ENCODE data around the gene CTNNBIP1. TPM values are rescaled to one million over a fixed set of nuclear protein-coding genes. Genes with fewer than 3 reads are reported as not detected.
"Not testable (repeated sequence)": the region's sequence is repeated elsewhere in the genome, so short reads cannot be mapped to it uniquely, and the experiment has no call there.

CTNNBIP1 gene, protein sequence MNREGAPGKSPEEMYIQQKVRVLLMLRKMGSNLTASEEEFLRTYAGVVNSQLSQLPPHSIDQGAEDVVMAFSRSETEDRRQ
- 5.6 and 5.9 TPM in 2 replicates for total RNA-seq

DNA sequence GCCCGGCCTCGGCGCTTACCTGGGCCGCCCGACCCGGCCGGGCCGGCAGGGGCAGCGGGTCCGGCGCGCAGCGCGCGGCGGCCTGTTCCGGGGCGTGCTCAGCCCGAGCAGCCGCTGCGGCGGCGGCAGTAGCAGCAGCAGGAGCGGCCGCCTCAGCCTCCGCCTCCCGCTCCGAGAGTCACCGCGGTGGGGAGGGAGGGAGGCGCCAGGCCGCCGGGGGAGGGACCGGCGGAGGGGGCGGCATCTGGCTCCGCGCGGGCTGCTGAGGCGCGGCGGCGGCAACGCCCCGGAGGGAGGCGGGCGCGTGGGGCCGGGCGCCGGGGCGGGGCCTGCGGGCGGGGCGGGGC, at the start of gene CTNNBIP1:
Gene CTNNBIP1 (minus strand): TSS at position 194 of the 347 bp plus-strand sequence. CDS start 38,205 bp downstream, outside the sequence.
- peak within 1 kb of the TSS; percentile 97 for H3K27ac Mint-ChIP-seq
- no peaks in the 10 kb centered on the region for H3K36me3 Mint-ChIP-seq (ENCODE audit: low read depth)
- H3K9me3 Mint-ChIP-seq: no peaks in the 10 kb centered on the region
- peaks cover 7% of the 10 kb centered on the region for H3K27me3 Mint-ChIP-seq (ENCODE audit: insufficient read depth)
- intact Hi-C loops (cut with micrococcal nuclease): loop anchor here (1.0 to 2.0 kb wide), 13 partner anchors 33 to 1353 kb away; partner anchors contain the start of genes CENPS, KIF1B, LZIC and MTOR
- peaks cover 30% of the 10 kb centered on the region for H3K4me1 Mint-ChIP-seq (ENCODE audit: low read depth)
- peak within 1 kb of the TSS; percentile 92 for H3K4me3 Mint-ChIP-seq
- no peak for DNase-seq (ENCODE audit: low spot score)

DNA sequence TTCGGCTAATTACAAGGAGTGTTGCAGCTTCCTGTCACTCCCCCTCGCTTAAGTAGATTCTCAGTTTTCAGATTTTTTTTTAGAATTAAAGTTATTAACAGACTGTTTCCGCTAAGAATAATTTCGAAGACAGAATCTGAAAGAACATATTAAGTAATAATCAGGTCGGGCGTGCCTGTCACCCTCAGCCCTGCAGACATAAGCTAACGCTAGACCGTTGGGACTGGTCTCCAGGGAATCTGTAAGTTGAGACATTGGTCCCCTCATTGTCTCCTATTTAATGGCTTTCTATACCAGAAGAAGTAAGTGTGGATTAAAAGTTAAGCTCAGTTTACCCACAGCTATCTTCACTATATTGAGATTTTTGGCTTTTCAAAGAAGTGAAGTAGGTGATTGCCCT, 47.7 kb upstream of the CTNNBIP1 start:
- no peak for DNase-seq (ENCODE audit: low spot score)
- Mint-ChIP-seq H3K27me3 (ENCODE audit: insufficient read depth) (no peaks in the 10 kb centered on the region), H3K4me3 (no peak overlapping the region), H3K27ac (no peak overlapping the region), H3K9me3 (no peaks in the 10 kb centered on the region), H3K36me3 (ENCODE audit: low read depth) (no peaks in the 10 kb centered on the region), H3K4me1 (ENCODE audit: low read depth) (no peaks in the 10 kb centered on the region)
- intact Hi-C loops (cut with micrococcal nuclease): no loop called here

DNA sequence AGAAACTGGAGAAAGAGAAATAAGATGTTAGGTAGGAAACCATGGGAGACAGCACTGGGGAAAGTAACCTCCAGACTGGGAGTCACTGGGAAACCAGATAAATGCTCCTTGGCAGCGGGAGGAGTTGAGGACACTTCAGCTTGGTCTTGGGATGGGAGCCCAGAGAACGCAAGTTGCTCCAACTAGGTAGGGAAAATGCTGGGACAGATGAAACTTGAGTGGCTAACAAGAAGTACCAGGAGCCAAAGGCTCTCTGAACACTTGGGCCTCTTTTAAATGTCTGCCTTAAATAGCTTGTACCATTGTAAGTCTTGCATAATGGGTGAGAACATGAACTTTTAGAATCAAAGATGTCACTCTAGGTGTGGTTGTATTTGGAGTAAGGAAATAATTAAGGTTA, 36.2 kb upstream of the CTNNBIP1 start:
- peaks cover 10% of the 10 kb centered on the region for H3K36me3 Mint-ChIP-seq (ENCODE audit: low read depth)
- intact Hi-C loops (cut with micrococcal nuclease): no loop called here

DNA sequence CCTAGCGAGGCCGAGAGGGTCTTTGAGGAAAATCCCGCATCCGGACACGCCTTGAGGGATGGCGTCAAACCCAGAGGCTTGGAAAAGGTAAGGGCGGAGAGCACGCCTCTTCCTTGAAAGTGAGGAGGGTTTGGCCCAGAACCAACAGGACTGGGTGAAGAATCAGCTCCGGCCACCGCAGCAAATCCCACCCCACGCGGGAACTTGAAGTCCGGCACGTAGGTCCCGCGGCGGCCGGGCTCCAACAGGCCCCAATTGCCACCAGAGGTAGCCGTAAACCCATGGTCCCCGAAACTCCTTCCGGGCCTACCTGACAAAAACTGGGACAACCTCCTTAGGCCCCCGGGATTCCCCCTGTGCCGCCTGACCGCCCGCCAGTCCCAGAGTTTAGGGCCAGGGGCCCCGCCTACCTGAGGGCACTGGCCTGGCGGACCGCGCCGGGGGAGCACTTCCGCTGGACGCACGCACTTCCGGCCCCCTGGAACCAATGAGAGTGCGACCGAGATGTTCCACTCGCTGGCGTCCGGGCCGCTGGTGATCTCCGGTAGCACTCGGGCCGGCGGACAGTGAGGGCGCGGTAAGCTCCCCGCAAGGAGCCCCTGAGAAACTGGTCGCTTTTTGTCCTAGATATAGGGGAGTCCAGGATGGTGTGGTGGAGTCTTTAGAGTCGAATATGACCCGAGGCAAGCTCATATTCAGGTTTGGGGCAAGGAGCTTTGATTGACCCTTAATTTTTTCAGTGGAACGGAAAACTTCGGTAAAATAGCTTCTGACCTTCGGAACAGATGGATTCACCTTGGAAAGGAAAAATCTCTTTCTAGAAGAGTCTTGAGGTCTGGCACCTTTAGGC, 33.1 kb upstream of the CTNNBIP1 start, which contains the start of the genes LZIC and NMNAT1:
Gene LZIC (minus strand): TSS at position 453 of the 850 bp plus-strand sequence. CDS start 6,772 bp downstream, outside the sequence.
Gene NMNAT1 (plus strand): TSS at position 537 of the 850 bp plus-strand sequence. CDS start 28,599 bp downstream, outside the sequence.
- no peaks in the 10 kb centered on the region for H3K9me3 Mint-ChIP-seq

More for the DNA sequence above, 36.2 kb upstream of the CTNNBIP1 start:
- peaks cover 27% of the 10 kb centered on the region for H3K4me1 Mint-ChIP-seq (ENCODE audit: low read depth)
- no peaks in the 10 kb centered on the region for H3K9me3 Mint-ChIP-seq
- H3K27me3 Mint-ChIP-seq (ENCODE audit: insufficient read depth): no peaks in the 10 kb centered on the region
- H3K4me3 Mint-ChIP-seq: no peak overlapping the region
- no peak for DNase-seq (ENCODE audit: low spot score)
- no peak overlapping the region for H3K27ac Mint-ChIP-seq

DNA sequence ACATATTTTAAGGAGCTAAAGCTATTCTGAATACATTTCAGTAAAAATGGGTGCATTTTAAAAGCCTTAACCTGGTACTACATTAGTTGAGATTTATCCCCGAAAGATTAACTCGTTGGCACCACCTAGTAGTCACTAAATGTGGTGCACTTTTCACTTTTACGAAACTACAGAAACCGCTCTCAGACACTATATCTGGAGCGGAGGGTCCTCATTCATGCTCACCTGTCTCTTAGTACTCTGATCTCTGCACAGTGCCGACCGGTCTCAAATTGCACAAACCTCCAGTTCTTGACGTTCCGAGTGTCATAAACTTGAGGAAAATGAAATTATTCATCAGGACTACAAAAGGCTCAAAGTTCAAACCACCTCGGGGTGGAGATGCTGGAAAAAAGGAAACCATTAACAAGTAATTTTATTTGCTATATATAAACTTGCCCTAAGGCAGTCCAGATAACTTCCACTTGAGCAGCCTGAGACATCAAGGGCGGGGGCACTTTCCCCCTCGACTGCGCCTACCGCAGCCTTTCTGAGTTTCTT, 32.4 kb upstream of the CTNNBIP1 start:
- intact Hi-C loops (cut with micrococcal nuclease): loop anchor here (1.0 to 2.0 kb wide), 7 partner anchors 67 to 532 kb away; partner anchors contain the start of gene PEX14
- H3K4me1 Mint-ChIP-seq (ENCODE audit: low read depth): peaks cover 12% of the 10 kb centered on the region
- H3K27me3 Mint-ChIP-seq (ENCODE audit: insufficient read depth): no peaks in the 10 kb centered on the region
- DNase-seq (ENCODE audit: low spot score): peak; percentile 2
- peak overlapping the region; percentile 97 for H3K27ac Mint-ChIP-seq
- H3K9me3 Mint-ChIP-seq: no peaks in the 10 kb centered on the region
- H3K36me3 Mint-ChIP-seq (ENCODE audit: low read depth): peaks cover 12% of the 10 kb centered on the region
- peak overlapping the region; percentile 100 for H3K4me3 Mint-ChIP-seq

More for the DNA sequence above, 33.1 kb upstream of the CTNNBIP1 start, which contains the start of the genes LZIC and NMNAT1:
- intact Hi-C loops (cut with micrococcal nuclease): loop anchor here (1.0 to 2.0 kb wide), 10 partner anchors 33 to 532 kb away; partner anchors contain the start of genes CTNNBIP1 and PEX14
- Mint-ChIP-seq H3K36me3 (ENCODE audit: low read depth) (peaks cover 12% of the 10 kb centered on the region), H3K27me3 (ENCODE audit: insufficient read depth) (no peaks in the 10 kb centered on the region), H3K4me1 (ENCODE audit: low read depth) (peaks cover 12% of the 10 kb centered on the region), H3K27ac (peak within 1 kb of the TSS; percentile 97), H3K4me3 (peak within 1 kb of the TSS; percentile 100)
- DNase-seq (ENCODE audit: low spot score): peak; percentile 88

DNA sequence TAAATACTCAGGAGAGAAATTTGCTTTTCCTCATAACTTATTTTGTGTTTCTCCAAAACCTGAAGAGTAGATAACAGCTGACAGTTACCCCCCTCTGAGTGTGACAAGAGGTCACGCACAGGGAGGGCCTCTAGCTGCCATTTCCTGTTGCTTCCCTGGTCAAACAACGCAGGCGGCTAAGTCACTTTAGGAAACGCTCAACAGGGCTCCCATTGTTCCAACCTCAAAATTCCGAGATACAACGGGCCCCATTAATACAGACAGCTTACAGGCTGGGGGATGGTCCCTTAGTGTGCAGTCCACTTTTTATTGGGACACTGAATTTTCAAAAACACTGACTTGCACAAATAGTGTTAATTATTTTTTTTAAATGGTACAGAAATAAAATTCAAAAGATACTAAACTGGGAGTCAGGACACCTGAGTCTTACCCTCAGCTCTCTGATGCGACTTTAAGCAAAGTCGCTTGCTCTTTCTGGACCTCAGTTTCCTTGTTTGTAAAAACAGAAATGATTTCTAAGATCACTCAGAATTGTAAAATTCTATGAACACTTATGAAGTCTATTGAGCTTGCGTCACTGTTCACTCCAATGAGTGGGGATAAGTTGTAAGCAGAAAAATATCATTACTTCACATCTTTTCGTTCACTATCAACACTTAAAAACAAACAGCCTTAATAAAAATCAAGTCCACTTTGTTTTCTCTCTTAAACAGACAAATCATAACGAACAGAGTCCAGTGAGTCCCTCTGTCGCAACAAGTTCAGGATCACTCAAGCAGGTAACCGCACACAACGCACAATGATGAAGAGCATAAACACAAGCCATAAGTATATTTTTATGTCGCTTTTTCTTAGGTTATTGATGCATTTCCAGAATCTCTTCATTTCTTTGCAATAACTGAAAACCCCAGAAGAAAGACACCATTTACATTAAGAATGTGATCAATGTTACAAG, 19.6 kb upstream of the CTNNBIP1 start:
- no peaks in the 10 kb centered on the region for H3K9me3 Mint-ChIP-seq
- H3K4me1 Mint-ChIP-seq (ENCODE audit: low read depth): no peaks in the 10 kb centered on the region
- DNase-seq (ENCODE audit: low spot score): no peak
- no peak overlapping the region for H3K27ac Mint-ChIP-seq
- H3K4me3 Mint-ChIP-seq: no peak overlapping the region
- intact Hi-C loops (cut with micrococcal nuclease): no loop called here
- peaks cover 18% of the 10 kb centered on the region for H3K36me3 Mint-ChIP-seq (ENCODE audit: low read depth)
- H3K27me3 Mint-ChIP-seq (ENCODE audit: insufficient read depth): no peaks in the 10 kb centered on the region

DNA sequence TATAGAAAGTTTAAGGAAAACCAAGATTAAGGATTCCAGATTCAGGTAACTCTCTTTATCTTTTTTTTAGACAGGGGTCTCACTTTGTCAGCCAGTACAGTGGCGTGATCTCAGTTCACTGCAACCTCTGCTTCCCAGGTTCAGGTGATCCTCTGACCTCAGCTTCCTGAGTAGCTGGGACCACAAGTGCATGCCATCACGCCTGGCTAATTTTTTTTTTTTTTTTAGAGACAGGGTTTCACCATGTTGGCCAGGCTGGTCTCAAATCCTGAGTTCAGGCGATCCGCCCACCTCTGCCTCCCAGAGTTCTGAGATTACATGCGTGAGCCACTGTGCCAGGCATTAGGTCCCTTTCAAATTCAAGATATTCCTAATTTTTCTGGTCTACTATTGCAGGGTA, 17.2 kb upstream of the CTNNBIP1 start:
- intact Hi-C loops (cut with micrococcal nuclease): no loop called here
- DNase-seq (ENCODE audit: low spot score): no peak
- no peak overlapping the region for H3K27ac Mint-ChIP-seq
- no peaks in the 10 kb centered on the region for H3K9me3 Mint-ChIP-seq
- H3K27me3 Mint-ChIP-seq (ENCODE audit: insufficient read depth): no peaks in the 10 kb centered on the region
- H3K4me3 Mint-ChIP-seq: no peak overlapping the region
- peaks cover 10% of the 10 kb centered on the region for H3K36me3 Mint-ChIP-seq (ENCODE audit: low read depth)
- no peaks in the 10 kb centered on the region for H3K4me1 Mint-ChIP-seq (ENCODE audit: low read depth)

DNA sequence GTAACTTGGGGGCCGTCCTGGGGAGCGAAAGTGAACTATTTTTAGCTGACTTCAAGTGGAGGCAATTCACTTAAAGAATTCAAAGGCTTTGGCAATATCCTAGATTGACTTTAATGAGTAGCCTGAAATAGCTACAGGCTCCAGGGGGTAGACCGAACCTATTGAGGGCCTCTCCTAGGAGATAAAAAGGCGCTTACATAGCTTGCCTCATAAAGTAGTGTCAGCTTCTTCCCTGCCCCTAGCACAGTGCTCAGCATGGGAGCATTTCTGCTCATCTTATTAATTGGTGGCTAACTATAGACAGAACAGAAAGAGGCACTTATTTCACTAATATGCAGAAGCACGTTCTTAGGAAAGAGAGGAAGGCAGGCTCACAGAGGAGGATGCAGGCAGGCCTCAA, 12.3 kb upstream of the CTNNBIP1 start:
- no peak overlapping the region for H3K27ac Mint-ChIP-seq
- intact Hi-C loops (cut with micrococcal nuclease): no loop called here
- DNase-seq (ENCODE audit: low spot score): no peak
- H3K9me3 Mint-ChIP-seq: no peaks in the 10 kb centered on the region
- no peak overlapping the region for H3K4me3 Mint-ChIP-seq
- H3K36me3 Mint-ChIP-seq (ENCODE audit: low read depth): peaks cover 2% of the 10 kb centered on the region
- H3K4me1 Mint-ChIP-seq (ENCODE audit: low read depth): no peaks in the 10 kb centered on the region
- H3K27me3 Mint-ChIP-seq (ENCODE audit: insufficient read depth): peaks cover 2% of the 10 kb centered on the region

DNA sequence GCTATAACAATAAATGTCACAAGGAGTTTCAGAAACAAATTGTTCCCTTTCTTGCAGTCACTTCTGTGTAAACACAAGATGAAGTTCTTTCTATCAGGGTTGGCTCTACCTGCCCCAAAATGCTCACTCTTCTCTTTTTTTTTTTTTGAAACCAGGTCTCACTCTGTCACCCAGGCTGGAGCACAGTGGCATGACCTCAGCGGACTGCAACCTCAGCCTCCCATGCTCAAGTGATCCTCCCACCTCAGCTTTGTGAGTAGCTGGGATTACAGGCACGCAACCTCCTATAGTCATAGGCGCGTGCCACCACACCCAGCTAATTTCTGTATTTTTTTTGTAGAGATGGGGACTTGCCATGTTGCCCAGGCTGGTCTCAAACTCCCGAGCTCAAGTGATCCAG, 10.5 kb upstream of the CTNNBIP1 start:
- Mint-ChIP-seq H3K36me3 (ENCODE audit: low read depth) (no peaks in the 10 kb centered on the region), H3K27ac (no peak overlapping the region), H3K4me1 (ENCODE audit: low read depth) (no peaks in the 10 kb centered on the region), H3K4me3 (no peak overlapping the region), H3K9me3 (no peaks in the 10 kb centered on the region), H3K27me3 (ENCODE audit: insufficient read depth) (peaks cover 6% of the 10 kb centered on the region)
- no peak for DNase-seq (ENCODE audit: low spot score)
- intact Hi-C loops (cut with micrococcal nuclease): no loop called here

DNA sequence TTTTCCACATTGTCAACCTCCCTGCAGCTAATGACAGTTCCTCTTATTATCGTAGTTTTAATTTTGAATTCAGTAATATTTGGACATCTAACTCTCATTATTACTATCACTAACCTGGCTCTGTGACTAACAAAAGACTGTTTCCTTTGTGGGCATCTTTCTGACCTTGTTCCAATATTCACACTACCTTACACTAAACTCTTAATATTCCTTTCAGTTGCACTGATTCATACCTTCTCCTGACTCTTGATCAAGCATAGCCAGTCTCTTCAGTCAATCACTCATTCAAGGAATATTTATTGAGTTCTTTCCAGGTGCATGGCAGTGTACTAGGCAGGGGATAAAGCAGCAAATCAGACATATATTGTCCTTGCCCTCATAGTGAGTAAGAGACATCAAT, 7.8 kb upstream of the CTNNBIP1 start:
- DNase-seq (ENCODE audit: low spot score): no peak
- H3K4me1 Mint-ChIP-seq (ENCODE audit: low read depth): no peaks in the 10 kb centered on the region
- no peak overlapping the region for H3K4me3 Mint-ChIP-seq
- H3K27ac Mint-ChIP-seq: no peak overlapping the region
- peaks cover 9% of the 10 kb centered on the region for H3K27me3 Mint-ChIP-seq (ENCODE audit: insufficient read depth)
- no peaks in the 10 kb centered on the region for H3K36me3 Mint-ChIP-seq (ENCODE audit: low read depth)
- H3K9me3 Mint-ChIP-seq: no peaks in the 10 kb centered on the region
- intact Hi-C loops (cut with micrococcal nuclease): no loop called here

DNA sequence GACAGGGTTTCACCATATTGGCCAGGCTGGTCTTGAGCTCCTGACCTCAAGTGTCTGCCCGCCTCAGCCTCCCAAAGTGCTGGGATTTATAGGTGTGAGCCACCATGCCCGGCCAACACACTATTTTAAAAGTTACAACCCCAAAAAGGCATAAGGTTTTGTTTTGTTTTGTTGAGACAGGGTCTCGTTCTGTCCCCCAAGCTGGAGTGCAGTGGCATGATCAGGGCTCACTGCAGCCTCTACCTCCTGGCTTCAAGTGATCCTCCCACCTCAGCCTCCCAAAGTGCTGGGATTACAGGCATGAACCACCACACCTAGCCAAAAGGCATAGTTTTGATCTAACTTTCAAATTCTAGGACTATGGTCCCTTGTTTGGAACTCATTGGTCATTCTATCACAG, 7.4 kb upstream of the CTNNBIP1 start:
- DNase-seq (ENCODE audit: low spot score); H3K27ac Mint-ChIP-seq; H3K4me3 Mint-ChIP-seq; H3K36me3 Mint-ChIP-seq (ENCODE audit: low read depth); intact Hi-C loops (cut with micrococcal nuclease); H3K4me1 Mint-ChIP-seq (ENCODE audit: low read depth); H3K27me3 Mint-ChIP-seq (ENCODE audit: insufficient read depth); H3K9me3 Mint-ChIP-seq: not testable (repeated sequence)

DNA sequence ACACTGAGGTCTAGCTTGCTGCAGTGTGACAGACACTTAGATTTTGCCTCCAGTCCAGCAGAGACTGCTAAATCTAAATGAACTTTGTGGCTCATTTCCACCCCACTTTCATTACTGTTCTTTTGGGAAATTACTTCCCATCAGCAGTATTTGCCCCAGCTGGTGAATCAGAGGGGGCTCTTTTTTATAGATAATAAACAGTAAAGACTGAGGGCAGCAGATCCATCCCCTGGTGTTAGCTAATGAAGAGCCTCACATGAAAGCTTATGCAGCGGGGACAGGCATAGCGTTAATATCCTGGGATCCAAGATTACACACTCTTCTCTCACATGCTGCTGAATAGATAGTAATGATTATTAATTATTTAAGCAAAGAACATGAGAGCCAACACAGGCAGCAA, 6.4 kb upstream of the CTNNBIP1 start:
- Mint-ChIP-seq H3K4me1 (ENCODE audit: low read depth) (peaks cover 9% of the 10 kb centered on the region), H3K4me3 (no peak overlapping the region), H3K9me3 (no peaks in the 10 kb centered on the region), H3K27ac (no peak overlapping the region), H3K27me3 (ENCODE audit: insufficient read depth) (peaks cover 9% of the 10 kb centered on the region), H3K36me3 (ENCODE audit: low read depth) (no peaks in the 10 kb centered on the region)
- intact Hi-C loops (cut with micrococcal nuclease): no loop called here
- no peak for DNase-seq (ENCODE audit: low spot score)
